CD4-positive, alpha-beta memory T cell (primary cell): ENCODE data around the gene TJP1. TPM values are rescaled to one million over a fixed set of nuclear protein-coding genes. Genes with fewer than 3 reads are reported as not detected.
"Not testable (repeated sequence)": the region's sequence is repeated elsewhere in the genome, so short reads cannot be mapped to it uniquely, and the experiment has no call there.

Experiments used
- CTCF ChIA-PET: fragments of 350-600 bp; sonication (Branson Sonifier 250); formaldehyde crosslinking; loops from one replicate; lab custom pipeline; 2021; ENCODE audit warnings: inconsistent platforms; ENCODE audit not compliant: partially characterized antibody; lab: Charles Lee
- POLR2A ChIA-PET: fragments of 350-600 bp; sonication (Branson Sonifier 250); formaldehyde crosslinking; loops from one replicate; lab custom pipeline; 2021; ENCODE audit not compliant: partially characterized antibody; lab: Charles Lee
- DNase-seq, 5 donors: peaks; one replicate each; pipeline versions ENCODE4 v3.0.0 to v3.0.0-alpha.2; 2020 to 2022; ENCODE audit warnings: mixed read lengths in 1 of 5
- H3K27ac ChIP-seq: one replicate; pipeline ENCODE4 v1.7.0; 2013; ENCODE audit warnings: low read depth, low read length
- H3K27me3 ChIP-seq: 2 replicates; pipeline ENCODE4 v1.7.0; 2013; ENCODE audit warnings: mild to moderate bottlenecking, low read length, moderate library complexity; ENCODE audit not compliant: insufficient read depth
- H3K36me3 ChIP-seq: 2 replicates; pipeline ENCODE4 v1.7.0; 2013; ENCODE audit warnings: mild to moderate bottlenecking, low read length, moderate library complexity; ENCODE audit not compliant: insufficient read depth
- H3K4me1 ChIP-seq: 2 replicates; pipeline ENCODE4 v1.7.0; 2013; ENCODE audit warnings: mild to moderate bottlenecking, low read length, moderate library complexity; ENCODE audit not compliant: insufficient read depth
- H3K4me3 ChIP-seq, 2 donors: one replicate each; pipeline ENCODE4 v1.7.0; 2013; ENCODE audit warnings: low read length in 2 of 2, mild to moderate bottlenecking in 1 of 2
- H3K9me3 ChIP-seq, 2 donors: one replicate each; pipeline ENCODE4 v1.7.0; 2013; ENCODE audit warnings: low read length in 2 of 2, control low read depth in 1 of 2; ENCODE audit not compliant: control insufficient read depth in 1 of 2
- H3K27ac Mint-ChIP-seq, 7 donors: one replicate each; pipeline ENCODE4 v1.8.0; 2020 to 2021; ENCODE audit warnings: mixed read lengths in 7 of 7, mild to moderate bottlenecking in 6 of 7, inconsistent platforms in 3 of 7, moderate library complexity in 3 of 7
- H3K27me3 Mint-ChIP-seq, 2 donors: one replicate each; pipeline ENCODE4 v1.8.0; 2020 to 2021; ENCODE audit warnings: mixed read lengths in 2 of 2
- H3K36me3 Mint-ChIP-seq, 2 donors: one replicate each; pipeline ENCODE4 v1.8.0; 2020 to 2021; ENCODE audit warnings: mixed read lengths in 2 of 2, inconsistent platforms in 1 of 2, mild to moderate bottlenecking in 1 of 2
- H3K4me1 Mint-ChIP-seq, 4 donors: one replicate each; pipeline ENCODE4 v1.8.0; 2020 to 2021; ENCODE audit warnings: mixed read lengths in 4 of 4, mild to moderate bottlenecking in 1 of 4
- H3K4me3 Mint-ChIP-seq, 8 donors: one replicate each; pipeline ENCODE4 v1.8.0; 2020 to 2021; ENCODE audit warnings: mixed read lengths in 8 of 8, mild to moderate bottlenecking in 7 of 8, moderate library complexity in 6 of 8, inconsistent platforms in 3 of 8
- H3K9me3 Mint-ChIP-seq, 8 donors: one replicate each; pipeline ENCODE4 v1.8.0; 2020 to 2021; ENCODE audit warnings: mixed read lengths in 8 of 8, mild to moderate bottlenecking in 5 of 8, inconsistent platforms in 3 of 8, moderate library complexity in 1 of 8
- intact Hi-C: fragments of 100-400 bp; cut with micrococcal nuclease; formaldehyde crosslinking; loops from one replicate; pipeline ENCODE4 v1.15.1; 2023
- polyA plus RNA-seq, 2 donors: library from polyadenylated mRNA; unstranded; fragments of 300-500 nt; fragmentation: Illumina TruSeq; gene quantifications; one replicate each; pipeline ENCODE4 v1.2.3, GENCODE V29; 2021
- total RNA-seq, 2 experiments: library from RNA; stranded (reverse); gene quantifications; one replicate each; pipeline ENCODE4 v1.2.3, GENCODE V29; 2021

TJP1 gene
- total and polyA plus RNA-seq, 4 experiments from 2014 or later: not detected

DNA sequence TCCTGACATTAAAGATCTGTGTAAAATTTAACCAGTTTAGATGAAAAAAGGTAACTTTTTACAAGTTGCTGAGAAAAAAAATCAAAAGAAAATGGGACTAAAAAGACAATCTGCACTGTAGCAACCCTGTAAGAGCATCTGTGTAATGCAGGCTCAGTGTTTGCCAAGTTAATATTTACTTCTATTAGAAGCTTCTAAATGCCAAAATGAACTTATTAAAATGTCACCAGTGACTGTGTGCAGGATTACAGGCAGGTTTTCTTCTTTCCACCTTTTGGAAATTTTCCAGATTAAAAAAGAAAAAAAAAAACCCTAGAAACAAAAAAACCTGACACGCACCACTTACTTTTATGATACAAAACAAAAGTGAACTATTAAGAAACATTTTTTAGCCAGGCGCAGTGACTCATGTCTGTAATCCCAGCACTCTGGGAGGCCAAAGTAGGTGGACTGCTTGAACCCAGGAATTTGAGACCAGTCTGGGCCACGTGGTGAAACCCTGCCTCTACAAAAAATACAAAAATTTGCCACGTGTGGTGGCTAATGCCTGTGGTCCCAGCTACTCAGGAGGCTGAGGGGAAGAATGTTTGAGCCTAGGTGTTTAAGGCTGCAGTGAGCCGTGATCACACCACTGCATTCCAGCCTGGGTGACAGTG, 87.2 kb downstream of the TJP1 start:
- Mint-ChIP-seq H3K4me3 (no peak overlapping the region), H3K27ac (no peak overlapping the region), H3K9me3 (no peaks in the 10 kb centered on the region), H3K36me3 (no peaks in the 10 kb centered on the region), H3K4me1 (no peaks in the 10 kb centered on the region), H3K27me3 (no peaks in the 10 kb centered on the region)
- no peak for DNase-seq
- no peaks in the 10 kb centered on the region for H3K27me3 ChIP-seq
- intact Hi-C loops: no loop called here
- H3K36me3 ChIP-seq: no peaks in the 10 kb centered on the region
- H3K27ac ChIP-seq: no peak overlapping the region
- H3K9me3 ChIP-seq: no peaks in the 10 kb centered on the region
- POLR2A ChIA-PET: no interaction called here
- no peak overlapping the region for H3K4me3 ChIP-seq
- H3K4me1 ChIP-seq: no peaks in the 10 kb centered on the region
- CTCF ChIA-PET: no interaction called here

DNA sequence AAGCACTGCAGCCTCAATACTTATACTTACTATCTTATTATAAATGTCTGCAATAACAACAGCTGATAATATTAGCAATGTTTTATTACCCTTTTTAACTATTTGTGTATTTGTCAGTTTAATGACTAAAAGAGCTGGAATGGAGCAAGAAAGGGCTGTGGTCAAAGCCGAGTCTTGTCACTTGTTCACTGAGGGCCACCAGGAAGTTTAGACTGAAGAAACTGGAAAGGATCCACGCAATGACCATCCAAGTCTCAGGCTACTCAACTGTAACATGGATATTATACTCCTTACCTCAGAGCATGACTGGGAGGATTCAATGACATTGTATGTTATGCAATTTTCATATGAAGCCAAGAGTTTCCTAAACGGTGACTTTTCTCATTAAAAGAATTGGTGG, 90.4 kb downstream of the TJP1 start:
- intact Hi-C loops: no loop called here
- H3K36me3 Mint-ChIP-seq: no peaks in the 10 kb centered on the region
- Histone ChIP-seq H3K27me3 (no peaks in the 10 kb centered on the region), H3K4me1 (no peaks in the 10 kb centered on the region), H3K4me3 (no peak overlapping the region), H3K27ac (no peak overlapping the region), H3K36me3 (no peaks in the 10 kb centered on the region), H3K9me3 (no peaks in the 10 kb centered on the region)
- no peak for DNase-seq
- peaks cover 0 to 4% of the 10 kb centered on the region in 2 donors for H3K27me3 Mint-ChIP-seq
- no peak overlapping the region for H3K4me3 Mint-ChIP-seq
- POLR2A ChIA-PET: no interaction called here
- no peak overlapping the region for H3K27ac Mint-ChIP-seq
- CTCF ChIA-PET: no interaction called here
- no peaks in the 10 kb centered on the region for H3K9me3 Mint-ChIP-seq
- no peaks in the 10 kb centered on the region for H3K4me1 Mint-ChIP-seq

DNA sequence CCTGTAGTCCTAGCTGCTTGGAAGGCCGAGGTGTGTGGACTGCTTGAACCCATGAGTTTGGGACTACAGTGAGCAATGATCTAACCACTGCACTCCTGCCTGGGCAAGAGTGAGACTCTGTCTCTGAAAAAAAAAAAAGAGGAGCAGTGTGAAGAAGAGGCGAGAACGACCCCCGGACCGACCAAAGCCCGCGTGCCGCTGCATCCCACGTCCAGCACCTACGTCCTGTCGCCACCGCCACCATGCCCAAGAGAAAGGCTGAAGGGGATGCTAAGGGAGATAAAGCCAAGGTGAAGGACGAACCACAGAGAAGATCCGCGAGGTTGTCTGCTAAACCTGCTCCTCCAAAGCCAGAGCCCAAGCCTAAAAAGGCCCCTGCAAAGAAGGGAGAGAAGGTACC, 91.8 kb downstream of the TJP1 start:
- DNase-seq, H3K27ac Mint-ChIP-seq, intact Hi-C loops, H3K4me3 Mint-ChIP-seq, H3K4me1 ChIP-seq, H3K27me3 Mint-ChIP-seq, H3K36me3 ChIP-seq, CTCF ChIA-PET, H3K4me1 Mint-ChIP-seq, POLR2A ChIA-PET, H3K4me3 ChIP-seq, H3K9me3 Mint-ChIP-seq, H3K36me3 Mint-ChIP-seq, H3K27me3 ChIP-seq, H3K9me3 ChIP-seq, H3K27ac ChIP-seq: not testable (repeated sequence)

DNA sequence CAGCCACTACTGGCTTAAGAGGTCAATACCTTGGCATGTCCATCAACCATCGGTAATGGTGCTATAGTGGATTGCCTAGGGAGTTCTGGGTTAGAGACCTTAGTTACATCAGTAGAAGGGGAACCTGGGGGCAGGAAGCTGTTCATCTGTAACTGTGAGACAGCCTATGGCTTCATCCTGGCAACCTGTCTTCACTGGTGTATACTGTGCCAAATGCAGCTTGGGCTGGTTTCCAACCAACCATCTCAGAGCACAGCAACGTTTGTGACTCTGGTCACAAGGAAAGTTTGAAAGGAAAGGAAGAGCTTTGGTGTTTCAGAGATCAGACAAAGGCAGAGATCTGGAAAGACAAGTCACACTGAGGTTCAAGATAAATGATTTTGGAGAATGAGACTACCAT, 93.8 kb downstream of the TJP1 start:
- Histone ChIP-seq H3K27ac (no peak overlapping the region), H3K4me1 (no peaks in the 10 kb centered on the region), H3K9me3 (no peaks in the 10 kb centered on the region), H3K27me3 (no peaks in the 10 kb centered on the region), H3K4me3 (no peak overlapping the region), H3K36me3 (no peaks in the 10 kb centered on the region)
- H3K27me3 Mint-ChIP-seq: peaks cover 4% of the 10 kb centered on the region in 2 donors
- ChIA-PET POLR2A (no interaction called here), CTCF (no interaction called here)
- intact Hi-C loops: no loop called here
- no peak overlapping the region for H3K27ac Mint-ChIP-seq
- no peaks in the 10 kb centered on the region for H3K4me1 Mint-ChIP-seq
- no peak for DNase-seq
- peaks cover 0 to 4% (median under 1%) of the 10 kb centered on the region in 8 donors for H3K9me3 Mint-ChIP-seq
- no peaks in the 10 kb centered on the region for H3K36me3 Mint-ChIP-seq
- no peak overlapping the region for H3K4me3 Mint-ChIP-seq

DNA sequence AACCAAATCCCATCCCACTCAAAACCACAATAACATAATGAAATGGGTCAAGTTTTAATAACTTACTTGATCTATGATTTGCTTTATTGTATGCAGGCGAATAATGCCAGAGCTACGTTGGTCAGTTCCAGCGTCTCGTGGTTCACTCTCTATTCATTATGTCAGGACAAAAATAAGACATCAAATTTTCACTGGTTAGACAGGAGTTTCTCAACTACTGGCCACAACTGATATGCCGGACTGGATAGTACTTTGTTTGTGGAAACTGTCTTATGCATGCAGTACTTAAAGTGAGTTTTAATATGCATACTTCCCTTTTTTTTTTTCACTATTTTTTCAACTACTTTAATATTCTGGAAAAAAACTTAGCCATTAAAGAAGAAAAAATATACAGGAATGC, 94.4 kb downstream of the TJP1 start:
- H3K27ac Mint-ChIP-seq: no peak overlapping the region

DNA sequence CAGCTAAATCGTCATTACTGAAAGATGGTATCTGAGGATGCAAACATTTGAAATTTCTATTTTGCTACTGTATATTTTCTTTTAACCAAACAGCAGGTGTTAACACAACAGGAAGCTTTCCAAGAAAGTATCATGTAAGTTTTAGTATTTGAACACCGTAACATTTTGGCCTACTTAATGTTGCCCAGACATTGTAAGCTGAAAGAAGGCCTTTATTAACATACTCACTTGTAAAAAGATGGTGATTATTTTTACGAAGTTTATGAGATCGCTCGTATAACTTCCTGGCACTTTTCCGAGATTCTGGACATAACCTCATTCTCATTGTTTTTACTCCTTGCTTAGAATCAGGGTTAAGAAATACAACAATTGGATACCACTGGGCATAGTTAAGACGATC, 95.7 kb downstream of the TJP1 start:
- ChIA-PET POLR2A (no interaction called here), CTCF (no interaction called here)
- DNase-seq: no peak
- Mint-ChIP-seq H3K27me3 (peaks cover 4% of the 10 kb centered on the region in 2 donors), H3K27ac (no peak overlapping the region), H3K4me1 (no peaks in the 10 kb centered on the region), H3K4me3 (no peak overlapping the region), H3K9me3 (peaks cover 6 to 19% (median 11%) of the 10 kb centered on the region in 8 donors), H3K36me3 (peaks cover 0 to 5% of the 10 kb centered on the region in 2 donors)
- H3K36me3 ChIP-seq: no peaks in the 10 kb centered on the region
- no peaks in the 10 kb centered on the region for H3K9me3 ChIP-seq
- H3K27ac ChIP-seq: no peak overlapping the region
- intact Hi-C loops: no loop called here
- no peaks in the 10 kb centered on the region for H3K4me1 ChIP-seq
- no peak overlapping the region for H3K4me3 ChIP-seq
- no peaks in the 10 kb centered on the region for H3K27me3 ChIP-seq

More for the DNA sequence above, 94.4 kb downstream of the TJP1 start:
- Histone ChIP-seq H3K27ac (no peak overlapping the region), H3K9me3 (no peaks in the 10 kb centered on the region), H3K4me1 (no peaks in the 10 kb centered on the region), H3K4me3 (no peak overlapping the region), H3K27me3 (no peaks in the 10 kb centered on the region), H3K36me3 (no peaks in the 10 kb centered on the region)
- H3K4me3 Mint-ChIP-seq: no peak overlapping the region
- peaks cover 4% of the 10 kb centered on the region in 2 donors for H3K27me3 Mint-ChIP-seq
- ChIA-PET CTCF (no interaction called here), POLR2A (no interaction called here)
- H3K36me3 Mint-ChIP-seq: no peaks in the 10 kb centered on the region
- intact Hi-C loops: no loop called here
- peaks cover 2 to 10% (median 5%) of the 10 kb centered on the region in 8 donors for H3K9me3 Mint-ChIP-seq
- no peaks in the 10 kb centered on the region for H3K4me1 Mint-ChIP-seq
- DNase-seq: no peak

DNA sequence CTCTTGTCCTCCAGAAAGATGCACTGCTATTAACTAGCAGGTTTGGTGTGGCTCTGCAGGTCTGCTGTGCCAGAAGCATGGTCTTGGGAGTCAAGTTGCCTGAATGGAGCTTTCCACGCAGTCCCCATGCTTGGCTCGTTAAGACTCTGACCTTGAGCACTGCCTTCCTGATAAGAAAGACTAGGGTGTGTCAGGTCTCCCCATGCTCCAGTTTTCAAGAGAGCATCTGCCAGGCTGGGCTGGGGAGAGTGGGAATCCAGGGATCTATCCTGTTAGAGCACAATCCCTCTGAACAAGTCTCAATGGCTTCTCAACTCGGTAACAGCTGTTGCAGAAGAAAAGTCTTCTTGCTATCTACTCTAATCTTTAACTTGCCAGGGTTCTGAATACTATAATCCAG, 98.2 kb downstream of the TJP1 start:
- Mint-ChIP-seq H3K9me3 (peaks cover 6 to 32% (median 22%) of the 10 kb centered on the region in 8 donors), H3K4me3 (no peak overlapping the region), H3K4me1 (no peaks in the 10 kb centered on the region), H3K27ac (no peak overlapping the region), H3K36me3 (peaks cover 0 to 5% of the 10 kb centered on the region in 2 donors), H3K27me3 (peaks cover 4% of the 10 kb centered on the region in 2 donors)
- CTCF ChIA-PET: no interaction called here
- no peak for DNase-seq
- H3K9me3 ChIP-seq: no peaks in the 10 kb centered on the region
- H3K36me3 ChIP-seq: no peaks in the 10 kb centered on the region
- no peak overlapping the region for H3K27ac ChIP-seq
- no peaks in the 10 kb centered on the region for H3K27me3 ChIP-seq
- intact Hi-C loops: no loop called here
- no peak overlapping the region for H3K4me3 ChIP-seq
- H3K4me1 ChIP-seq: no peaks in the 10 kb centered on the region
- POLR2A ChIA-PET: no interaction called here
